Renal cortical epithelial cell (primary cell): ENCODE data around the gene ZNF500. TPM values are rescaled to one million over a fixed set of nuclear protein-coding genes. Genes with fewer than 3 reads are reported as not detected.
"Not testable (repeated sequence)": the region's sequence is repeated elsewhere in the genome, so short reads cannot be mapped to it uniquely, and the experiment has no call there.

ENCODE experiments used
- DNase-seq: peaks from one replicate; pipeline ENCODE4 v3.0.0-alpha.2; 2011; ENCODE audit warnings: low read depth
- total RNA-seq: library from RNA; depleted of rRNA; stranded (reverse); fragments of >200 nt; gene quantifications from 2 replicates; pipeline ENCODE4 v1.2.3, GENCODE V29; 2014

Gene ZNF500
- total RNA-seq, 1 donor from 2014 or later: 11.4 TPM

- no peak for DNase-seq
Measured at GRCh38 chr16:4745274-4745569, 21.7 kb downstream of the ZNF500 start.

GRCh38 chr16:4744555-4745273 is 22.2 kb downstream of the ZNF500 start:
- no peak for DNase-seq

GRCh38 chr16:4743226-4743878 is 23.6 kb downstream of the ZNF500 start:
- DNase-seq: no peak

DNA sequence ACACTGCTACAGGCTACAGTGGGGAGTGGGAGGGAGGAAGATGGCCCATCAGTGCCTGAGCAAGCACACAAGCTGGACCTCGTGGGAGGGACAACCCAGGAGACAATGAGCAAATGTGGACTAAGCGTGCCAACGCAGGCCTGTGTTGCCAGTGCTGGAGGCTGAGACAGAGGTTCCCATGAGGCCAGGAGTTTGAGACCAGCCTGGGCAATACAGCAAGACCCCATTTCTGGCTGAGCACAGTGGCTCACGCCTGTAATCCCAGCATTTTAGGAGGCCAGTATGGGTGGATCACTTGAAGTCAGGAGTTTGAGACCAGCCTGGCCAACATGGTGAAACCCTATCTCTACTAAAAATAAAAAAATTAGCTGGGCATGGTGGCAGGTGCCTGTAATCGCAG is 28.6 kb downstream of the ZNF500 start:
- not testable (repeated sequence) for DNase-seq

DNA sequence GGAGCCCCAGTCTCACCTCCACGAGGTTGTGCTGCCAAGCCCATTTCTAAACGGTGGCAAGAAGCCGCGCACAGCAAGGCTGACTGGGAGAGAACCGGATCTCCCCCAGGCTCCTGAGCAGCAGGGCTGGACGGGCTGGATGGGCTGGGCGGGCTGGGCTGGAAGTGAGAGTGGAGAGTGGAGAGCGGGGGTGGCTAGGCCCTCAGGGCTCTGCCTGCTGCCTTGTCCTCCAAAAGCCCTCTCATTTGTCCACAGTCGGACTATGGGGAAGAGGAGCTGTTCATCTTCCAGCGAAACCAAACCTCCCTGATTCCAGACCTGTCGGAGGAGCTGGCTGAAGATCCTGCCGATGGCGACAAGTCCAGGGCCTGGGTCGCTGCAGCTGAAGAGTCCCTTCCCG is 29.4 kb downstream of the ZNF500 start:
- no peak for DNase-seq

- no peak for DNase-seq
Measured at GRCh38 chr16:4736546-4736945, 30.4 kb downstream of the ZNF500 start.

GRCh38 chr16:4734730-4735535 is 32.0 kb downstream of the ZNF500 start:
- peak; percentile 48 for DNase-seq

DNA sequence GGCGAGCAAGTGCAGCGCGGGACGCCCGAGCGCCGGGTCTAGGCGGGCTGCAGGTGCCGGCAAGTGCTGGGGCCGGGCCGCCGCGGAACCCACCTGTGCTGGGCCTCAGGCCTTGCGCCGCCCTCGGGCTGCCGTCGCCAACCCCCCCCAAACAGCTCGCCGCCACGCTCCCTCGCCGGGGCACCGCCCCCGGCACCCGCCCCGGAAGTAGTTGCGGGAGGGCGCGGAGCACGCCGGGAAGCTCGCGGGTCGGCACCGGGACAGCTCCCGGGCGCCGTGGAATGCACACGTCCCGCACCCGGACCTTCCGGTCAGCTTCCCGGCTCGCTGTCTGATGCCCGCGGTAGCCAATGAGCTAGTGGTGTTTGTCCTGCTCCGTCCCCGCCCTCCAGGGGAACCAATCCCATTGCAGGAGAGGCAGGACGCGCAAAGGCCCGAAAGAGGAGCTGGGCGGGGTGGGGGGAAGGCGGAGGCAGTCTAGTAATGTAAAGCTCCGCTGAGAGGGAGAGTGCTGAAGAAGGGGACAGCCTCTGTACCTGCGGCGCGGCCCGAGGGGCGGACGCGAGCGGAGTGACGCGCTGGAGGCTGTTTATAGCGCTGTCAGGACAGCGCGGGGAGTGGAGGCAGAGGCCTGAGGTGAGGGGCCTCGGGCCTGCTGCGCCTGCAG is 32.8 kb downstream of the ZNF500 start, which contains the start of the genes ANKS3 and DNAAF8:
Gene ANKS3 (minus strand): TSS at position 209 of the 667 bp plus-strand sequence. CDS start 4,122 bp downstream, outside the sequence.
Gene DNAAF8 (plus strand): TSS at position 475 of the 667 bp plus-strand sequence. CDS start 1,978 bp downstream, outside the sequence.
- DNase-seq: peak; percentile 94

DNA sequence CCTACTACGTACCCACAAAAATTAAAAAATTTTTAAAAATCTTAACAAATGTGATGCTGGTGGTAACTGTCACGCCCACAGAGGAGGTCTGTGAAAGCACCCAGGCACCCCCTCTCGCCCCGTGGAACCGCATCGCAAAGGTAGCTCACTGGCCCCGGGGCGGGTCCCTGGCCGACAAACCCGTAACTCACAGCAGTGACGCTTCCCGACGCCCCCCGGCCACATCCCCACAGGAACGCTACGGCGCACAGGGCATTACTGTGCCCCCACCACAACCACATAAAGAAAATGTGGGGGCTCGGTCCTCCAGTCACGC is 33.3 kb downstream of the ZNF500 start:
- DNase-seq: no peak

- DNase-seq: no peak
Measured at GRCh38 chr16:4733211-4733742, 33.7 kb downstream of the ZNF500 start.

DNA sequence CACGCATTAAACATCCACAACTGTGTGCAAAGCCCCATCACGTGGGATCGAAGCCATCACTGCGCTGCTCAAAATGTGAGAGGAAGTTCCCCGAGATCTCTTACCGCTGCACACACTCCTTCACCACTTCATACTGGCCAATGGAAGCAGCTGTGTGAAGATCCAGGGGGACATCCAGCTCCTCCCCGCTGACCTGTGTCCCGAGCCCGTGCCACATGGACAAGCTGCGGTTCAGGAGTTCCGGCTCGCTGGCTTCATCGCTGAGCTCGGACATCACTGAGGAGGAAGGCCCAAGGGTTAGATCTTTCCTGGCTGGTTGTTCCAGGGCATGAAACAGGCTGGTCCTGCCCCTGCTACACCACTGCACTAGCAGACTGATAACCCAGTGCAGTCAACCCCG is 37.1 kb downstream of the ZNF500 start:
- peak; percentile 16 for DNase-seq

- no peak for DNase-seq
Measured at GRCh38 chr16:4728676-4729075, 38.3 kb downstream of the ZNF500 start.

DNA sequence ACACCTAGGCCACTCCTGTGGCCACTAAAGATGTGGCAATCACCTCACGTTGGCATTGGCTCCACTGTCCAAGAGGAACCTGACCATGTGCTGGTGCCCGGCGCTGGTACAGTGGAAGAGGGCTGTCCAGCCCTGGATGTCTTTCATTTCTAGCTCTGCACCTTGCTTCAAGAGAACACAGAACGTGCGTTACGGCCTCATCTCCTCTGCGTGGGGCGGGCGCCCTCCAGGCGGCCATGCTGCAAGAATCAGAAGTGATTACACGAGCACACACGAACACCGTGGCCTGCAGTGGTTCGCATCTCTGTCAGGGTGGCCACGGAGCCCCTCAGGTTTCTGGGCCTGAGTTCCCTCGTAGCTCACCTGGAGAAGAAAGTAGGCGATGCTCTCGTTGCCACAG is 40.3 kb downstream of the ZNF500 start:
- no peak for DNase-seq

DNA sequence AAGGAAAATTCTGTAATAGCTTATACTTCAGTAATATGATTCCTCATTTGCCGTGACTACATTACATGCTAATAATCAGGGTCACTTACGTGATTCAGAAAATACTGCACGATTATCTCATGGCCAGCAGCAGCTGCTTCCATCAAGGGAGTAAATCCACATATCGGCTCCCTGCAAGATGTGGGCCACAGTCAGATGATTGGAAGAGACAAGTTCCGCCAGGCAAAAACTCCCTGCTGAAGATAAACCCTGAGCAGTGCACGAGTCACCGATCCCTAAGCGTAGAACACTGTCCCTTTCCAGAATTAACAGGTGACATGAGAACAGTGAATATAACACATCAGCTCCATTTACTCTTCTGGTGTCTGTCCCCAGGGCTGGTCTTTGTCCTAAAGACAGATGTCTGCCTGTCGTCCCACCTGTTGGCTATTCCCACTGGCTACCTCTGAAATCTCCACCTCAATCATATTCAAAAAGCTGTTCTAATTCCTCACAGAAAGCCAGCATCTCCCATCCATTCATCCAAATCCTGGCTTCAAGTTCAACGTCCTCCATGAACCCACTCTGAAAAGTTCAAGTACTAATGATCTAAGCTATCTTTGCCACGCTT is 42.2 kb downstream of the ZNF500 start:
- no peak for DNase-seq

DNA sequence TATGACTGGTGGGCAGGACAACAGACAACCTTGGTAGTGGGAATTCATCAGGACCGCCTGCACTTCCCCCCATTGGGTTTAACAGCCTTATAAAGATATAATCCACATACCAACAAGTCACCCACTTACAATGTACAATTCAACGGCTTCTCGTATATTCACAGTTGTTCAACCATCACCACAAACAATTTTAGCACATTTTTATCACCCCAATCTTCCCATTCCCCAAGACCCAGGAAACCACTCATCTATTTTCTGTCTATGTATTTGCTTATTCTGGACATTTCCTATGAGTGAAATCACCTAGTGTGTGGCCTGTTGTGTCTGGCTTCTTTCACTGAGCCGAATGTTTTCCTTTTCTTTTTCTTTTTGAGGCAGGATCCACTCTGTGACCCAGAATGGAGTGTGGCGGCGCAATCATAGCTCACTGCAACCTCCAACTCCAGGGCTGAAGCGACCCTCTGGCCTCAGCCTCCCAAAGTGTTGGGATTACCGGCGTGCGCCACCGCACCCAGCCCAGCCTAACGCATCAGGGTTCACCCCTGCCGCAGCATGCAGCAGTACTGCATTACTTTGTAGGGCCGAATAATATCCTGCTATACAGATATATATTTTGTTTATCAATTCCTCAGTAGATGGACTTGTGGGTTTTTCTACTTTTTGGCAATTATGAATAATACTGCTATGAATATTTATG is 43.7 kb downstream of the ZNF500 start:
- DNase-seq: no peak

GRCh38 chr16:4718466-4718865 is 48.5 kb downstream of the ZNF500 start:
- no peak for DNase-seq

DNA sequence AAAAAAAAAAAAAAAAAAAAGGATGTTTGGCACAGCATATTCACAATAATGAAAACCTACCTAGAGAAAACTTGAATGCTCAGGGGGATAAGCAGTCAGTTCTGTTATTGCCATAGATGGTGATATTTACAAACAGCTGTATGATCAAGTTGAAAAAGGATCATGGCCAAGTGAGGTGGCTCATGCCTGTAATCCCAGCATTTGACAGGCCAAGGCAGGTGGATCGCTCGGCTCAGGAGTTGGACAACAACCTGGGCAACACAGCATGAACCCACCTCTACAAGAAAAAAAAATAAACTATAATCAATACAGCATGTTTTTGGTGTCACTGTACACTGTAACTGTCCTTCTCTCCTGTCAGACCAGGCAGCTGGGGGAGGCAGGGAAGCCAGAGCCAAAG is 52.0 kb downstream of the ZNF500 start:
- DNase-seq: no peak

GRCh38 chr16:4713663-4714501 is 53.1 kb downstream of the ZNF500 start:
- DNase-seq: no peak

DNA sequence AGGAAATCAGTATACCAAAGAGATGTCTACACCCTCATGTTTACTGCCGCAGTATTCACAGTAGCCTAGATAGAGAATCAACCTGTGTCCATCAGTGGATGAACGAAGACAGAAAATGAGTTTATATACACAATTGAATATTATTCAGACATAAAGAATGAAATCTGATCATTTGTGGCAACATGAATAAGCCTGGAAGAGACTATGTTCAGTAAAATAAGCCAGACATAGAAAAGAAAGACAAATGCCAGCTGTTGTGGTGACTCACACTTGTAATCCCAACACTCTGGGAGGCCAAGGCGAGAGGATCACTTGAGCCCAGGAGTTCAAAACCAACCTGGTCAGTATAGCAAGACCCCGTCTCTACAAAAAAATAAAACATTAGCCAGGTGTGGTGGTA is 57.5 kb downstream of the ZNF500 start:
- no peak for DNase-seq

DNA sequence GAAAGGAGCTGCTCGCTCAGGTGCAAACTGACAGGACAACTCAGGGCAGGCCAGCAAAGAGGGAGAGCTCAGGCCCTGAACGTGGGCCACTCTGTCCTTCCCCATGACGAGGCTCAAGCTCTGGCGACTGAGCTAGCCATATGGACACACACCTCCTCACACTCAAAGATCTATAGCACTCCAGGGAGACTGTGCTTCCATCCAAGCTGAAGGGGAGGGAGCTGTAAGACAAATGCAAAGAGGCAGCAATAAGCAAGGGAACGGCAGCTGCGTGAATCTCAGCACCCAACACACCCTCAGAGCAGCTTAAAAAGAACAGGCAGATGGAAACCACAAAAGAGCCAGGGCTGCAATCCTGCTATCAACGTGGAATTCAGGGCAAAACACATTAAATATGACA is 60.1 kb downstream of the ZNF500 start:
- DNase-seq: no peak
